GM12892 (cell line): ENCODE data around the gene CEACAM20.
"Not testable (repeated sequence)": the region's sequence is repeated elsewhere in the genome, so short reads cannot be mapped to it uniquely, and the experiment has no call there.

Experiments
- POLR2A ChIP-seq: IDR thresholded peaks from 2 replicates; pipeline ENCODE4 v1.6.1; 2011; ENCODE audit warnings: low read depth, low read length, control low read depth
- POLR2AphosphoS5 ChIP-seq: IDR thresholded peaks from 2 replicates; pipeline ENCODE4 v1.6.1; 2011; ENCODE audit warnings: low read depth, low read length, control low read depth
- TAF1 ChIP-seq: IDR thresholded peaks from 2 replicates; pipeline ENCODE4 v1.6.1; 2011; ENCODE audit warnings: low read depth, mild to moderate bottlenecking, control low read depth, low read length, borderline replicate concordance

DNA sequence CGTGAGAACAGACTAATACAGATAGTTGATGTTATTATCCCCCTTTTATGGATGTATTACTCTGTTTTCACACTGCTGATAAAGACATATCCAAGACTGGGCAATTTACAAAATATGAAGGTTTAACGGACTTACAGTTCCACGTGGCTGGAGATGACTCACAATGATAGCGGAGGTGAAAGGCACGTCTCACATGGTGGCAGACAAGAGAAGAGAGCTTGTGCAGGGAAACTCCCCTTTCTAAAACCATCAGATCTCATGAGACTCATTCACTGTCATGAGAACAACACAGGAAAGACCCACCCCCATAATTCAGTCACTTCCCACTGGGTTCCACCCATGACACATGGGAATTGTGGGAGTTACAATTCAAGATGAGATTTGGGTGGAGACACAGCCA, 60.7 kb downstream of the CEACAM20 start:
- not testable (repeated sequence) for TF ChIP-seq POLR2AphosphoS5, POLR2A, TAF1
